Activated naive CD4-positive, alpha-beta T cell treated with anti-CD3 and anti-CD28 coated beads, Interleukin-2, amount 50 U/mL, for 24 hours (primary cell): ENCODE measurements around the gene TMEM232.

Experiments used
- H3K27ac Mint-ChIP-seq: one replicate; pipeline ENCODE4 v1.8.0; 2021; ENCODE audit warnings: mild to moderate bottlenecking, mixed read lengths
- H3K27me3 Mint-ChIP-seq: one replicate; pipeline ENCODE4 v1.8.0; 2021; ENCODE audit warnings: mixed read lengths
- H3K36me3 Mint-ChIP-seq: one replicate; pipeline ENCODE4 v1.8.0; 2021; ENCODE audit warnings: mixed read lengths
- H3K4me1 Mint-ChIP-seq: one replicate; pipeline ENCODE4 v1.8.0; 2021; ENCODE audit warnings: mixed read lengths
- H3K4me3 Mint-ChIP-seq: one replicate; pipeline ENCODE4 v1.8.0; 2021; ENCODE audit warnings: mild to moderate bottlenecking, mixed read lengths
- H3K9me3 Mint-ChIP-seq: one replicate; pipeline ENCODE4 v1.8.0; 2021; ENCODE audit warnings: mixed read lengths

TMEM232 gene

GRCh38 chr5:110726249-110727024 lies at the start of gene TMEM232:
Gene TMEM232 (minus strand): TSS chr5:110726671. CDS start chr5:110667352, 59,319 bp downstream.
- H3K36me3 Mint-ChIP-seq, result no peaks in the 10 kb centered on the region
- no peaks in the 10 kb centered on the region for H3K27me3 Mint-ChIP-seq
- H3K4me3 Mint-ChIP-seq, result peak within 1 kb of the TSS; percentile 89
- H3K4me1 Mint-ChIP-seq, result peaks cover 9% of the 10 kb centered on the region
- no peaks in the 10 kb centered on the region for H3K9me3 Mint-ChIP-seq
- no peak within 1 kb of the TSS for H3K27ac Mint-ChIP-seq

GRCh38 chr5:110770286-110770685 lies 43.8 kb upstream of the TMEM232 start:
- Mint-ChIP-seq H3K4me1 (no peaks in the 10 kb centered on the region), H3K9me3 (peaks cover 4% of the 10 kb centered on the region), H3K27ac (no peak overlapping the region), H3K36me3 (no peaks in the 10 kb centered on the region), H3K27me3 (peaks cover 8% of the 10 kb centered on the region), H3K4me3 (no peak overlapping the region)

- peaks cover under 1% of the 10 kb centered on the region for H3K9me3 Mint-ChIP-seq
- peaks cover 5% of the 10 kb centered on the region for H3K27me3 Mint-ChIP-seq
- H3K4me1 Mint-ChIP-seq, result no peaks in the 10 kb centered on the region
- no peak overlapping the region for H3K4me3 Mint-ChIP-seq
- no peak overlapping the region for H3K27ac Mint-ChIP-seq
- no peaks in the 10 kb centered on the region for H3K36me3 Mint-ChIP-seq
These were observed 42.7 kb upstream of the TMEM232 start for GRCh38 chr5:110769000-110769681.

GRCh38 chr5:110768138-110768860 lies 41.8 kb upstream of the TMEM232 start:
- Mint-ChIP-seq H3K4me3 (no peak overlapping the region), H3K27ac (no peak overlapping the region), H3K9me3 (no peaks in the 10 kb centered on the region), H3K36me3 (no peaks in the 10 kb centered on the region), H3K27me3 (peaks cover 5% of the 10 kb centered on the region), H3K4me1 (no peaks in the 10 kb centered on the region)

GRCh38 chr5:110760158-110760557 lies 33.7 kb upstream of the TMEM232 start:
- no peaks in the 10 kb centered on the region for H3K27me3 Mint-ChIP-seq
- no peak overlapping the region for H3K27ac Mint-ChIP-seq
- H3K4me3 Mint-ChIP-seq, result no peak overlapping the region
- H3K9me3 Mint-ChIP-seq, result no peaks in the 10 kb centered on the region
- H3K4me1 Mint-ChIP-seq, result peaks cover 3% of the 10 kb centered on the region
- H3K36me3 Mint-ChIP-seq, result peaks cover 15% of the 10 kb centered on the region

- H3K4me1 Mint-ChIP-seq, result peaks cover 30% of the 10 kb centered on the region
- no peaks in the 10 kb centered on the region for H3K9me3 Mint-ChIP-seq
- no peaks in the 10 kb centered on the region for H3K27me3 Mint-ChIP-seq
- no peak overlapping the region for H3K27ac Mint-ChIP-seq
- no peak overlapping the region for H3K4me3 Mint-ChIP-seq
- peaks cover 19% of the 10 kb centered on the region for H3K36me3 Mint-ChIP-seq
These were observed 30.8 kb upstream of the TMEM232 start for GRCh38 chr5:110757118-110757729.

GRCh38 chr5:110754181-110754580 lies 27.7 kb upstream of the TMEM232 start:
- peak overlapping the region; percentile 85 for H3K27ac Mint-ChIP-seq
- peak overlapping the region; percentile 56 for H3K4me3 Mint-ChIP-seq
- no peaks in the 10 kb centered on the region for H3K27me3 Mint-ChIP-seq
- peaks cover 23% of the 10 kb centered on the region for H3K36me3 Mint-ChIP-seq
- no peaks in the 10 kb centered on the region for H3K9me3 Mint-ChIP-seq
- H3K4me1 Mint-ChIP-seq, result peaks cover 48% of the 10 kb centered on the region

GRCh38 chr5:110753600-110753999 lies 27.1 kb upstream of the TMEM232 start:
- H3K27me3 Mint-ChIP-seq, result no peaks in the 10 kb centered on the region
- no peaks in the 10 kb centered on the region for H3K9me3 Mint-ChIP-seq
- H3K4me3 Mint-ChIP-seq, result no peak overlapping the region
- no peak overlapping the region for H3K27ac Mint-ChIP-seq
- H3K4me1 Mint-ChIP-seq, result peaks cover 54% of the 10 kb centered on the region
- H3K36me3 Mint-ChIP-seq, result peaks cover 28% of the 10 kb centered on the region

- Mint-ChIP-seq H3K27me3 (no peaks in the 10 kb centered on the region), H3K4me1 (peaks cover 54% of the 10 kb centered on the region), H3K36me3 (peaks cover 29% of the 10 kb centered on the region), H3K9me3 (no peaks in the 10 kb centered on the region), H3K27ac (peak overlapping the region; percentile 86), H3K4me3 (peak overlapping the region; percentile 53)
These were observed 26.5 kb upstream of the TMEM232 start for GRCh38 chr5:110752953-110753352.

GRCh38 chr5:110751902-110752762 lies 25.7 kb upstream of the TMEM232 start:
- H3K27me3 Mint-ChIP-seq, result no peaks in the 10 kb centered on the region
- peaks cover 57% of the 10 kb centered on the region for H3K4me1 Mint-ChIP-seq
- H3K4me3 Mint-ChIP-seq, result peak overlapping the region; percentile 53
- peaks cover 31% of the 10 kb centered on the region for H3K36me3 Mint-ChIP-seq
- H3K27ac Mint-ChIP-seq, result peak overlapping the region; percentile 86
- no peaks in the 10 kb centered on the region for H3K9me3 Mint-ChIP-seq

GRCh38 chr5:110738812-110739651 lies 12.6 kb upstream of the TMEM232 start, which contains the start of gene SLC25A46:
Gene SLC25A46 (plus strand): TSS chr5:110739007. CDS start chr5:110739120, 113 bp downstream.
- peaks cover 5% of the 10 kb centered on the region for H3K27me3 Mint-ChIP-seq
- peak within 1 kb of the TSS; percentile 99 for H3K4me3 Mint-ChIP-seq
- peak within 1 kb of the TSS; percentile 96 for H3K27ac Mint-ChIP-seq
- peaks cover 5% of the 10 kb centered on the region for H3K36me3 Mint-ChIP-seq
- H3K4me1 Mint-ChIP-seq, result peaks cover 37% of the 10 kb centered on the region
- H3K9me3 Mint-ChIP-seq, result no peaks in the 10 kb centered on the region

GRCh38 chr5:110738503-110738811 lies 12.0 kb upstream of the TMEM232 start:
- Mint-ChIP-seq H3K9me3 (no peaks in the 10 kb centered on the region), H3K4me1 (peaks cover 37% of the 10 kb centered on the region)

GRCh38 chr5:110736753-110737152 lies 10.3 kb upstream of the TMEM232 start:
- Mint-ChIP-seq H3K27ac (no peak overlapping the region), H3K36me3 (peaks cover 4% of the 10 kb centered on the region), H3K27me3 (peaks cover 7% of the 10 kb centered on the region), H3K4me1 (peaks cover 31% of the 10 kb centered on the region), H3K4me3 (no peak overlapping the region), H3K9me3 (no peaks in the 10 kb centered on the region)

More at GRCh38 chr5:110738503-110738811, 12.0 kb upstream of the TMEM232 start:
- peaks cover 4% of the 10 kb centered on the region for H3K36me3 Mint-ChIP-seq
- peak overlapping the region; percentile 96 for H3K27ac Mint-ChIP-seq
- H3K4me3 Mint-ChIP-seq, result peak overlapping the region; percentile 99
- H3K27me3 Mint-ChIP-seq, result peaks cover 5% of the 10 kb centered on the region

GRCh38 chr5:110735556-110735955 lies 9.1 kb upstream of the TMEM232 start:
- peaks cover 4% of the 10 kb centered on the region for H3K36me3 Mint-ChIP-seq
- no peak overlapping the region for H3K4me3 Mint-ChIP-seq
- H3K27me3 Mint-ChIP-seq, result peaks cover 7% of the 10 kb centered on the region
- peaks cover 21% of the 10 kb centered on the region for H3K4me1 Mint-ChIP-seq
- no peak overlapping the region for H3K27ac Mint-ChIP-seq
- no peaks in the 10 kb centered on the region for H3K9me3 Mint-ChIP-seq
